ENCODE measurements around the gene CCDC183.
"Not testable (repeated sequence)": the region's sequence is repeated elsewhere in the genome, so short reads cannot be mapped to it uniquely, and the experiment has no call there.

Gene CCDC183

DNA sequence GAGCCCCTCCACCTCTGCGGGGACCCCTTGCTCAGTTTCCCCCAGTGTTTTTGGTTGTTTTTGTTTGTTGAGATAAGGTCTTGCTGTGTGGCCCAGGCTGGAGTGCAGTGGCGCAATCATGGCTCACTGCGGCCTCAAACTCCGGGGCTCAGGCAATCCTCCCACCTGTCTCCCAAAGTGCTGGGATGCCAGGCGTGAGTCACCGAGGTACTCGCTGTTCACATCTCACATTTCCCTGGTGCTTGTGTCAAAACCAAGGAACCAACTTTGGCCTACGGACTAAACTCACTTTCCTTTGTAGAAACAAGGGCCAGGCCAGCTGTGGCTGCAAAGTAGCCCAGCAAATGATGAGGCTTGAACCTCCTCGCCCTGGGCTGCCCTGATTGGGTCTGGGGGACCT, 36.4 kb downstream of the CCDC183 start:
- Mint-ChIP-seq H3K9me3 (no peaks in the 10 kb centered on the region), H3K27ac (no peak overlapping the region), H3K4me3 (no peak overlapping the region), H3K36me3 (peaks cover 2% of the 10 kb centered on the region), H3K27me3 (no peaks in the 10 kb centered on the region), H3K4me1 (no peaks in the 10 kb centered on the region)

DNA sequence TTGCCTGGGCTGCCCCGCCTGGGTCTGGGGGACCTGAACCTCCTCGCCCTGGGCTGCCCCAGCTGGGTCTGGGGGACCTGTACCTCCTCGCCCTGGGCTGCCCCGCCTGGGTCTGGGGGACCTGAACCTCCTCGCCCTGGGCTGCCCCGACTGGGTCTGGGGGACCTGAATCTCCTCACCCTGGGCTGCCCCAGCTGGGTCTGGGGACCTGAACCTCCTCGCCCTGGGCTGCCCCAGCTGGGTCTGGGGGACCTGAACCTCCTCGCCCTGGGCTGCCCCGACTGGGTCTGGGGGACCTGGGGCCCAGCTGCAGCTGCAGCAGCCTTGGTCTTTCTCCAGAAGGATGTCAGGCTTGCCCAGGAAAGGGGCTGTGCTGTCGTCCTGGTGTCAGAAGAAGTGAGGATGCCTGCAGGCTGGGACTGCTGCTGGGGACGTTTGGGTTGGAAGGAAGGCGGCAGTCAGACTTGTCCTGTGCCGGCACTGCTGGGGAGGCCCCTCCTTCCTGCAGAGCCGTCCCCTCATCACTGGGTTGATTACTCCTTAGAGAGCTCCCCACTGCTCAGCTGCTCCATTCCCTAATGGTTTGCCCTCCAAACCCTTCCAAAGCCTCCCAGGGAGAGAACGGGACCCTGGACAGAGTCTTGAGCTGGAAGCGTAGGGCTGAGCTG, 37.4 kb downstream of the CCDC183 start:
- not testable (repeated sequence) for H3K27ac Mint-ChIP-seq, H3K4me1 Mint-ChIP-seq, H3K9me3 Mint-ChIP-seq, H3K4me3 Mint-ChIP-seq, H3K36me3 Mint-ChIP-seq, H3K27me3 Mint-ChIP-seq

DNA sequence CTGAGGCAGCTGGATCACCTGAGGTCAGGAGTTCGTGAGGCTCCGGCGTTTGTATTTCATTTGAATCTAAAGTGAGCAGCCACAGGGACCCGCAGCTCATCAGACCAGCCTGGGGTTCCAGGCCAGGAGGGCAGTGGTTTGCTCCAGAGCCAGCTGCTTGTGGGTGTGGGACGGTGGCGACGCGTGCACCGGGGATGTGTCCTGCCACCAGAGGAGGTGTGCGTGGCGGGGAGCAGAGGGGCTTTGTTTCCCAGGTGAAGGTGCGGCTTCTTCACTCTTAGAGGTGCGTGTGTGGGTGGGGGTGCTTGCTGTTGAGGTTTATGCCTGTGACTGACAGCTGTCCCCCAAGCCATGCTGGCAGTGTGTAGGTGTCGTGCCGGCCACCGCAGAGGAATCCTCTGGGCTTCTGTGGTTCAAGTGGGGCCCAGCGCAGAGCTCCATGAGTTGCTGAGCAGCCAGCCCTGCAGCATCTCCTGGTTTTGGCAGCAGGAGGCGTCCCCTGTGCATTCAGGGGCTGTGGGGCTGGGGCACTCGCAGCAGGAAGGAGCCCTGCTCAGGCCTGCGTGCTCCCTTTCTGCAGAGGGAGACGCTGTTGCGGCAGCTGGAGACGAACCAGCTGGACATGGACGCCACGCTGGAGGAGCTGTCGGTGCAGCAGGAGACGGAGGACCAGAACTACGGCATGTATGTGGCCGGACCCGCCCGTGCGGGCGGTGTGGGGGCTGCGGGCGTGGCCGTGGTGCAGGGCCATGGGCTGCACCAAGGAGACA, 39.2 kb downstream of the CCDC183 start:
- H3K4me1 Mint-ChIP-seq, result peaks cover 3% of the 10 kb centered on the region
- H3K36me3 Mint-ChIP-seq, result peaks cover 5% of the 10 kb centered on the region
- H3K27me3 Mint-ChIP-seq, result no peaks in the 10 kb centered on the region
- no peaks in the 10 kb centered on the region for H3K9me3 Mint-ChIP-seq
- H3K27ac Mint-ChIP-seq, result no peak overlapping the region
- no peak overlapping the region for H3K4me3 Mint-ChIP-seq

DNA sequence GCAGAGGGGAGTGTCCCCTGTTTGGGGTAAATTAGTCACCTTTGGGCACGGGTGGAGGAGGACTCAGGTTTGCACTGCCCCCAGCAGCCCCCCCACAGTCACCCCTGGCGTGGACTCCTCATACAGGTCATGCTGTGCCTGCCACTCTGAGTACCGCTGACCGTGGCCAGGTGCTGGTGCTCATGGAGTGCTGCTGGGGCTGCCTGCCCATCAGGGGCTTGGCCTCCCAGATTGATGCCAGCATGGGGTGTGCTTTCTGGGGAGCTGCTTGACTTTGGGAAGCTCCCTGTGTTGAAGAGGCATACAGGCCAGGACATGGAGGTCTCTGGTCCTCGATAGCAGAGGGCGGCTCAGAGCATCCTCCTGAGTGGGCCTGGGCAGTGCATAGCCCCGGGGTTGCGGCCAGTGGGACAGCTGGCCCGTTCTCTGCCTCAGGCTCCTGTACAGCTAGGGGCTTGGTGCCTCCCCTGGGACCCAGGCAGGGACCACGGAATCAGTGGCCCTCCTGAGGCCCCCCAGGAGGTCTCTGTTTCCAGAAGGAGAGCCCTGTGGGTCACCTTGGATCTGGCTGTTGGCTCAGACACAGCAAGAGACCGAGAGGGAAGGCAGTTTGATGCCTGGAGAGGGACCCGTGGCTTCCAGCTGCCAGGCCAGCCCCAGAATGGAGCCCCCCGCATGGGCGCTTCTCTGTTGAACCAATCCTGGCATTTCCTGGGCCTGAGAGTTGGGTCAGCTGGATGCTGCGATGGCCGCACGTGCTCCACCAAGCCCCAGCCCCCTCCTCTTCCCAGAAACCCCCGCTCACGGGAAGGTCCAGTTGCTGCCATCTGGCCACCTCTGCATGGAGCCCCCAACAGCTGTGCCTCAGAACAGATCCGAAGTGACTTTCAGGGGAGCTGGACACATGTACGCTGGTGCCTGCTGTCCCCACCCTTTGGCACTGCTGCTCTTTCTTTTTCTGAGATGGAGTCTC, 40.1 kb downstream of the CCDC183 start:
- no peak overlapping the region for H3K27ac Mint-ChIP-seq
- no peaks in the 10 kb centered on the region for H3K27me3 Mint-ChIP-seq
- H3K4me3 Mint-ChIP-seq, result no peak overlapping the region
- H3K36me3 Mint-ChIP-seq, result peaks cover 5% of the 10 kb centered on the region
- H3K9me3 Mint-ChIP-seq, result no peaks in the 10 kb centered on the region
- H3K4me1 Mint-ChIP-seq, result peaks cover 3% of the 10 kb centered on the region

DNA sequence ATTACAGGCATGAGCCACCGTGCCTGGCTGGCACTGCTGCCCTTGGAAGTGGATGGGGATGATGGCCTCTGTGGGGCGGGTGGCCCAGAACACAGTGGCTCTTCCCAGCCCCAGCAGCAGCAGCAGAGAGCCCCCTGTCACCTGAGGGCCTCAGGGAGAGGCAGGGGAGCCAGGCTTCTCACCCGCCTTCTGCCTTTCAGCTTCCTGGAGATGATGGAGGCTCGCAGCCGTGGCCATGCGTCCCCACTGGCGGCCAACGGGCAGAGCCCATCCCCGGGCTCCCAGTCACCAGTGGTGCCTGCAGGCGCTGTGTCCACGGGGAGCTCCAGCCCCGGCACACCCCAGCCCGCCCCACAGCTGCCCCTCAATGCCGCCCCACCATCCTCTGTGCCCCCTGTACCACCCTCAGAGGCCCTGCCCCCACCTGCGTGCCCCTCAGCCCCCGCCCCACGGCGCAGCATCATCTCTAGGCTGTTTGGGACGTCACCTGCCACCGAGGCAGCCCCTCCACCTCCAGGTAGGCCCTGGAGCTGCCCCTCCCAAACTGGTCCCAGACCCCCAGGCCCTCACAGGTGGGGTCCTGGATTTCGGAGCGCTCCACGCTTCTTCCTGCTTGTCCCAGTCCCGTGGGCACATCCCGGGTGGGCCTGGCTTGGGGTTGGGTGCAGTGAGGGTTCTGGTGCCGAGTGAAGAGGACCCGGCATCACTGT, 41.2 kb downstream of the CCDC183 start:
- Mint-ChIP-seq H3K4me1 (peaks cover 6% of the 10 kb centered on the region), H3K36me3 (peaks cover 5% of the 10 kb centered on the region)

DNA sequence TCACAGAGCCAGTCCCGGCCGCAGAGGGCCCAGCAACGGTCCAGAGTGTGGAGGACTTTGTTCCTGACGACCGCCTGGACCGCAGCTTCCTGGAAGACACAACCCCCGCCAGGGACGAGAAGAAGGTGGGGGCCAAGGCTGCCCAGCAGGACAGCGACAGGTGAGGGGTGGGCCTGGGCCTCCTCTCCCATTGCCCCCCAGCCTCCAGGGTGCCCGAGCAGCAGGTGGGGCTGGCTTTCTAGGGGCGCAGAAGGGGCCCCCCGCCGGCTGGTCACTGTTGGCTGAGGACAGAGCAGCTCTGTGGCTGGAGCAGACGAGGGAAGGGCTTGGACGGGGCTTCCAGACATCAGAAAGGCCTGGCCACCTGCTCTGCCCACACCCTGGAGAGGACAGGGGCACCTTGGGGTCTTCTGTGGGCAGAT, 41.7 kb downstream of the CCDC183 start:
- H3K36me3 Mint-ChIP-seq, H3K27ac Mint-ChIP-seq, H3K4me3 Mint-ChIP-seq, H3K9me3 Mint-ChIP-seq, H3K4me1 Mint-ChIP-seq, H3K27me3 Mint-ChIP-seq: not testable (repeated sequence)

More for the DNA sequence above, 41.2 kb downstream of the CCDC183 start:
- Mint-ChIP-seq H3K4me3 (no peak overlapping the region), H3K27ac (no peak overlapping the region), H3K27me3 (no peaks in the 10 kb centered on the region), H3K9me3 (no peaks in the 10 kb centered on the region)

DNA sequence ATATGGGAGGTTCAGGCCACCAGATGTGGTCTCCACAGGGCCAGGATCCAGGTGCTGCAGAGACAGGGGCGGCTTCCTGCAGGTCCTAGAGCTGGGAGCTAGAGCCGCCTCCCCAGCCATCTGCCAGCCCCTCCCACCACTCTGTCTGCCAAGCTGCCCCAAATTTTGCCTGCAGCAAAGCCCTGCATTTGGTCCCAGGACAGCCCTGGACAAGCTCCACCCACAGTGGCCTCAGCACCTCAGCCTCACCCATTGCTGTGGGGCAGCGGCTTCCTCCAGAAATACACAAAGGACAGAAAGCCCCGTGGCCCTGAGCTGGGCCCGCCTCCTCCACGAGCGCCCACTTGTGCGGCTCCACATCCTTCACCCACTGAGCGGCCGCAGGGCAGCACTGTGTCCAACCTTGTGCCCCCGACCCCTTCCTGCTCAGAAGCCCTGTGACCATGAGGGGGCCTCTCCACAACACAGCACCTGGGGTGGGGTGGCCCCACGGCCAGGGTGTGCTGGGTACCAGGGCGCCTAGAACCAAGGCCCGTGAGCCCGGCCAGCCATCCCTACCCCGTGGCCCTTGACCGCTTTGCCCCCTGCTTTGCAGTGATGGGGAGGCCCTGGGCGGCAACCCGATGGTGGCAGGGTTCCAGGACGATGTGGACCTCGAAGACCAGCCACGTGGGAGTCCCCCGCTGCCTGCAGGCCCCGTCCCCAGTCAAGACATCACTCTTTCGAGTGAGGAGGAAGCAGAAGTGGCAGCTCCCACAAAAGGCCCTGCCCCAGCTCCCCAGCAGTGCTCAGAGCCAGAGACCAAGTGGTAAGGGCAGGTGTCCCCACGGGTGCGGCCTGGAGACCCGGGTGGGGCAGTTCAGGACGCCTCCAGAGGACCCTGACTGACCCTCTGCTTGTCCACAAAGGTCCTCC, 42.4 kb downstream of the CCDC183 start:
- H3K27ac Mint-ChIP-seq, result no peak overlapping the region
- peaks cover 5% of the 10 kb centered on the region for H3K36me3 Mint-ChIP-seq
- peaks cover 8% of the 10 kb centered on the region for H3K4me1 Mint-ChIP-seq
- no peaks in the 10 kb centered on the region for H3K9me3 Mint-ChIP-seq
- H3K27me3 Mint-ChIP-seq, result no peaks in the 10 kb centered on the region
- H3K4me3 Mint-ChIP-seq, result no peak overlapping the region

DNA sequence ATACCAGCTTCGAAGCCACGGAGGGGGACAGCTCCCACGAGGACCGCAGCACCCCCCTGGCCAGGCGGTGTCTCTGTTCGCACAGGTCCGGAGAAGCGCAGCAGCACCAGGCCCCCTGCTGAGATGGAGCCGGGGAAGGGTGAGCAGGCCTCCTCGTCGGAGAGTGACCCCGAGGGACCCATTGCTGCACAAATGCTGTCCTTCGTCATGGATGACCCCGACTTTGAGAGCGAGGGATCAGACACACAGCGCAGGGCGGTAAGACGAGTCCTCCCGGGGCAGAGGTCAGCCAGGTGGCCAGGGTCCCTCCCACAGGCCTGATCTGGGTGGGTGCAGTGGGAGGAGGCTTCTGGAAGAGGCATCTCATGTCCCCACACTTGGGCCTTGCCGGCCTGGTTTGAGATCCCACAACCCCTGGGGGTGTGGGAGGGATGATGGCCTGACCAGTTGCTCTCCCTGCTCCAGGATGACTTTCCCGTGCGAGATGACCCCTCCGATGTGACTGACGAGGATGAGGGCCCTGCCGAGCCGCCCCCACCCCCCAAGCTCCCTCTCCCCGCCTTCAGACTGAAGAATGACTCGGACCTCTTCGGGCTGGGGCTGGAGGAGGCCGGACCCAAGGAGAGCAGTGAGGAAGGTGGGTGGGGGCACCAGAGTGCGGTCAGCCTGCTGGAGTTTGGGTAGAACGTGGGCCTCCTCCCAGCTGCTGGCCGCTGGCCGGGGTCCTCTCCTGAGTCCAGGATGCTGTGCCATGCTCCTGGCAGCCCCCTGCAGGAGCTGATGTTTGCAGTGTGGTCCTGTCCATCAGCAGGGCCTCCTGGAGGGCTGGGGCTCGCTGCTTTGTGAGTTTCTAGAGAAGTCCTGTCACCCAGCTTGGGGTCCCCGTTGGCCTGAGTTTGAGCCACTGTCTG, 43.3 kb downstream of the CCDC183 start:
- Mint-ChIP-seq H3K27me3 (no peaks in the 10 kb centered on the region), H3K27ac (peak overlapping the region; percentile 57), H3K36me3 (peaks cover 3% of the 10 kb centered on the region), H3K4me3 (peak overlapping the region; percentile 3), H3K4me1 (peaks cover 8% of the 10 kb centered on the region), H3K9me3 (no peaks in the 10 kb centered on the region)

DNA sequence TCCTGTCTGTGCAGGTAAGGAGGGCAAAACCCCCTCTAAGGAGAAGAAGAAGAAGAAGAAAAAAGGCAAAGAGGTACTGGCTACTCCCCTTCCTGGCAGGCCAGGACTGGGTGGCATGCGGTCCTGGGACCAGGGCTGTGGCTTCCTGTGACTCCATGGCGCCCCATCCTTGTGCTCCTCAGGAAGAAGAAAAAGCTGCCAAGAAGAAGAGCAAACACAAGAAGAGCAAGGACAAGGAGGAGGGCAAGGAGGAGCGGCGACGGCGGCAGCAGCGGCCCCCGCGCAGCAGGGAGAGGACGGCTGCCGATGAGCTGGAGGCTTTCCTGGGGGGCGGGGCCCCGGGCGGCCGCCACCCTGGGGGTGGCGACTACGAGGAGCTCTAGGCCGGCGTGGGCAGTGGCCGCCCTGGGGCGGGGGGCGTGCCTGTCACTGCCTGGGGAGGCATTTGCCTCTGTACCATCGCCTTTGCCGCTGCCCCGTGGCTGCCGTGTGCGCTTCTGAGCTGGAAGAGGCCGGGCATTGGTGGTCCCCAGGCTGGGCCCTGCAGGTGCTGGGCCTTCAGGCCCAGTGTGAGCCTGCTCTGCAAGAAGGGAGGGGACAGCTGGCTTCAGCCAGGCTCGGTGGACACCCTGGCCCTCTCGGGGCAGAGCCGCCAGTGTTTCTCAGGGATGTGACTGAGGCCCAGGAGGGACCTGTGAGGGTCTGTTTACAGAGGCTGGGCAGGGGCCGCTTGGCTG, 44.2 kb downstream of the CCDC183 start:
- Mint-ChIP-seq H3K27me3 (no peaks in the 10 kb centered on the region), H3K9me3 (no peaks in the 10 kb centered on the region), H3K4me3 (peak overlapping the region; percentile 3), H3K4me1 (peaks cover 8% of the 10 kb centered on the region), H3K27ac (peak overlapping the region; percentile 57), H3K36me3 (peaks cover 3% of the 10 kb centered on the region)

DNA sequence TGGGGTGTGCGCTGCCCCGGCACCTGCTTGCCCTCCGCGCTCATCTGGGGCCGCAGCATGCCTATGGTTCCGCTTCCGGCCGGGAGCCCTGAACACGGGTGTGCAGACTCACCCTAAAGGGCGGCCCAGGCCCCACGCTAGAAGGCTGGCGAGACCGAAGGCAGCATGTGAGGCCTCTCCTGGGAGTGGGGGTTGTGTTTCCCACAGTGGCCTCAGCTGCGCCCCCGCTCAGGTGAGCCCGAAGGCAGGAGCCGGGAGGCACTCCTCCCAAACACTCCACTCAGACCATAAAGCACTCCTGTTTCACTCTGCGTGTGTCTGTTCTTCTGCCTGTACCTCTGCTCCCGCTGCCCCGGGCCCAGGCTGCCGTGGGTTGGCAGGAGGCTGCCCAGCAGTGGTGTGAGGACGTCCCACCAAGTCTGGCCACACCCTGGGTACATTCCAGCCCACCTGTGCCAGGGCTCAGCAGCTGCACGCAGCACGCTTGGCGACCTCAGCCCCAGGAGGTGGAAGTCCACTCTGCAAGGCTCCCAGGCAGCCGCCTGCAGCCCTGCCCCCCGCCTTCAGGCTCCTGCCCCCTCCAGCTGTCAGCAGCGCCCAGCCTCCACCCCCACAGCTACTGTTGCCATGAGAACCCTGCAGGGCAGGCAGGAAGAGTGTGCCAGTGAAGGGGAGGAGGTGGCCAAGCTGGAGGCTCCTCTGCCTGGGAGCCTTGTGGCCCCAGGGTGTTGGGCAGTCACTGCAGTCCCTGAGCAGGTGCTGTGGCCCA, 44.9 kb downstream of the CCDC183 start:
- no peak overlapping the region for H3K27ac Mint-ChIP-seq
- H3K4me1 Mint-ChIP-seq, result peaks cover 8% of the 10 kb centered on the region
- peaks cover 3% of the 10 kb centered on the region for H3K36me3 Mint-ChIP-seq
- H3K4me3 Mint-ChIP-seq, result no peak overlapping the region
- H3K27me3 Mint-ChIP-seq, result no peaks in the 10 kb centered on the region
- no peaks in the 10 kb centered on the region for H3K9me3 Mint-ChIP-seq

DNA sequence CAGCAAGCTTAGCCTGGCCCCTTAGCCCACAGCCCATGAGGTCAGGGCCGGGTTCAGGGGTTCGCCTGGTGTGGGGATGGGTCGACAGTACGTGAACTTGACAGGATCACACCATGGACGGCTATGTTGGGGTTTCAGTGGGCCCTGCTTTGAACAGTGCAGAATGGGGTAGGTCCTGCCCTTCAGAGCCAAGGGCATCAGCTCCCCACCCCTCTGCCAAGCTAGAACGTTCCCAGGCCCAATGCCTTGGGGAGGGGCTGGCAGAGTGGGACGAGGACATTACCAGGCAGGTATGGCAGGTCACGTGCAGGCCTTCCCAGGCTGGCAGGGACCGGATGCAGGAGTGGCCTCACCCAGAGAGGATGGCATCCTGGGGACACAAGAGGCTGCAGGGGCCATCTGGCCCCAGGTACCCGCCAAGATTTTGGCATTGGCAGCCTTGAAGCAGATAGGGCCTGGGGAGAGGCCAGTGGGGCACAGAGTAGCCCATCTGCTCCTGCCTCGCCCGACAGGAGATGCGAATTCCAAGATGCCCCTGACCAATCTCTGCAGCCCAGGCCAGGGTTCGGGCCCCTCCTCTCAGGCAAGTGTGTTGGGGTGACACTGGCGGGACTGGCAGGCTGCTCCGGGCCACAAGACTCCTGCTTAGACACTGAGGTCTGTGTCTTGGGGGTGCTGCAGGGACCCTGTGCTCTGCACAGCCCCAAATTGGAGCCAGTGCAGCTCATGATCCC, 45.7 kb downstream of the CCDC183 start:
- not testable (repeated sequence) for H3K4me1 Mint-ChIP-seq, H3K27me3 Mint-ChIP-seq, H3K36me3 Mint-ChIP-seq, H3K27ac Mint-ChIP-seq, H3K9me3 Mint-ChIP-seq
- H3K4me3 Mint-ChIP-seq, result peak overlapping the region; percentile 74

DNA sequence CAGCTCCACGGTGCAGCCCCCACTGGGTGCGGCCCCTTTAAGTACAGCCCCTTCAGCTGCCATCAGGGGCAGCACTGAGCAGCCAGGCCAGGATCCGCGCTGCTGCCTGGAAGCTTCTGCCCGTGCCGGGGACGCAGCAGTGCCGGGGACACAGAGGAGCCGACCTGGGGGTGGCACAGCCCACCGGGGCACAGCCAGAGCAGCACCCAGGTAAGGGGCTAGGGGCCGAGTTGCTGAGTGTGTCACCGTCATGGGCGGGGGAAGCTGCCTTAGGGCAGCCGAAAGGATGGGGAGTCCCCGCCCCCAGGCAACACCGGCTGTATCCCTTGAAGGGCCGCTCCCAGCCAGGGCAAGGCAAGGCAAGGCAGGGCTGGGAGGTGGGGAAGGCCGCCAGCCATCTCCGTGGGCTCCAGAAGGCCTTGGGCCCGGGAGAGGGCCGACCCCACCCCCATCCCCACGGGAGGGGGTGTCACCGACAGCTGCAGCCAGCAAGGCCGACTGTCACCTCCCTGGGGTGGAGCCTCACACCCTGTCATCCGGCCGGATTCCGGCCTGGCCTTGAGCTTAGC, 46.3 kb downstream of the CCDC183 start, which contains the start of gene AJM1:
AJM1 (plus strand) TSS at position 99 of the 569 bp plus-strand sequence. CDS start 1,937 bp downstream, outside the sequence.
- H3K9me3 Mint-ChIP-seq, H3K36me3 Mint-ChIP-seq, H3K27me3 Mint-ChIP-seq, H3K27ac Mint-ChIP-seq, H3K4me1 Mint-ChIP-seq: not testable (repeated sequence)
- H3K4me3 Mint-ChIP-seq, result peak within 1 kb of the TSS; percentile 74
